NCI-H748 (cell line): ENCODE results near the gene IFT122.

ENCODE experiments used
- DNase-seq: peaks from one replicate; lab custom pipeline; 2025; ENCODE audit not compliant: unreplicated experiment; lab: John Stamatoyannopoulos, UW

Gene IFT122

DNA sequence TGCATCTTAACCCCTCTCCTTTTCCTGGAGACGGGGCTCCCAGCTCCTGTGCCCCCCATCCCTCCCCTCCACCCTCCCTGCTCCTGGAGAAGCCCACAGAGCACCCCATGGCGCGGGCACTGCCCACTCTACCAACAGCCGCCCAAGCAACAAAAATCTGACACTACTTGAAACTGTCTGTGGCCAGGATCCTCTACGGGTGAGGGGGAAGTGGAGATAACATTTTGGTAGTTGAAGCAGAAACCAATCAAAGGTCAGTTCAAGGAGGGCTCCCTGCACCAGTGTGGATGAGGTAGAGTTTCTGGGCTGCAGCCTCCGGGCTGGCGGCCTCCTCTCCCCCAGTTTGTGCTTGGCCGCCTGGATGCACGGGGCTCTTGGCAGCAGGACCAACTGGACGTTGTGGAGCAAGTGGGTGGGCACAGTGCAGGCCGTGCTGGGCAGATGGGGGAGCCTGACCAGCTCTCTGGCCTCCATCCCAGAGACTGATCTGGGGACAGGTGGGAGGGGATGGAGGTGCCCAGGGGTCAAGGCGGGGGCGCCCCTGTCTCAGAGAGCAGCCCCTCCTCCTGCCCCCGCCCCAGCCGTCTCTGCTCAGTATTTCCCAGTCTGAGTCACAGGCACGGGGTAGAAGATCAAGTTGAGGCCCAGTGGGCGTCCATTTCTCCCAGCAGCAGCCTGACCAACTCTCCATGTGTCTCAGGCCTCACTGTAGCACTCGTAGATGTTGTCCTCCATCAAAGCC lies 115.8 kb downstream of the IFT122 start:
- no peak for DNase-seq

DNA sequence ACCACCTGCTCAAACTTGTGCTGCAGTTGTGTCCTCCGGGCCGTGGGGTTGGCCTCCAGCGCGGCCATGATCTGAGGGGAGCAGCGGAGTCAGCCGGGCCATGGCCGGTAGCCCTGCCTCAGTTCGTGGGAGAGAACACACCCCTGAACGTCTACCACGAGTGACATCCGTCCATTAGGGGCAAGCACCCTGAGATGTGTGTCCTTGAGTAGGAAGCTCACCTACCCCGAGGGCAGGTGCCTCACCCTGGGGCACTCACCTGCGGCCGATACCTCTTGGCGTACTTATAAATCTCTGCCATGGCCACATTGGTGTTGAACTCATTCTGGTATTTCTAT lies 116.3 kb downstream of the IFT122 start:
- DNase-seq, result no peak

DNA sequence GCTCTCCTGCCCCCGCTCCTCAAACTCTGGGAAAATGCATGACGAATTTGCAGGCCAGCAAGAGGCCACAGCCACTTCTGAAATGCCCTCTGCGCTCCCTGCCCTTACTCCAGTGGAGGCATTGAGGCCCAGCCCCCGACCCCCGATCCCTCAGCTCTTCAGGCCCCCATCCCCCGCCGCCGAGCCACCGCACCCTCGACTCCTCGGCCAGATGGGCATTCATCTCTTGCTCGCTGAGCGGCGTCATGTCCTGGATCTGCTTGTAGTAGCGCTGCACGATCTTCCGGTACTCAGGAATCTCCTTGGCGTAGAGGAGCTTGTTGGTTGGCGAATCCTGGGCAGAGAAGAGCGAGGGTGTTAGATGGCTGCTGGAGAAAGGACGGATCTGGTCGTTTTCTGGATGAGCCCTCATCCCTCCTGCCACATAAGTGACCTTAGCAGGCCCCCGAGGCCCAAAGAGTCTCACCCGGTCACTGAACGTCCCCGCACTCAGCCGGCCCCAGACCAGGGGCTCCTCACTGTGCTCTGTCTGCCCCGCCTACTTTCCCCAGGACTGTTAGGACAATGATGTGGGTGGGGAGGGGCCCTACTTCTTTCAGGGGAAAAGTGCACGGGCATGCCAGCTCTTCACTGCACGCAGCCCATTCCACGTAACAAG lies 117.0 kb downstream of the IFT122 start:
- DNase-seq, result no peak

DNA sequence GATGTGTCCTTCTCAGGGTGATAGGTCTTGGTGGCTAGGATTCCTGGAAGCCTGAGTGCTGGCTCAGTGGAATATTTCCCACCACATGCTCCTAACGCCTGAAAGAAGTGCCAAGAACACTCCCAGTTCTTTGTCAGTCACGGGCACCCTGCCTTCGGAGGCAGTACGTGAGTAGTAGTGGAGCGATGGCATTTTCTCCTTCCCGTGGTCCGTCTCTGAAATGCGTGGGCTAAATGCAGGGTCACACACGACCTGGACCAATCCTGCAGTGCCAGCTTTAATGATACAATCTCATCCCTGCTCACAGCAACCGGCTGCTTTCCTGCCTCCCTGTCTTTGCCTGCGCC lies 117.5 kb downstream of the IFT122 start:
- DNase-seq, result no peak

DNA sequence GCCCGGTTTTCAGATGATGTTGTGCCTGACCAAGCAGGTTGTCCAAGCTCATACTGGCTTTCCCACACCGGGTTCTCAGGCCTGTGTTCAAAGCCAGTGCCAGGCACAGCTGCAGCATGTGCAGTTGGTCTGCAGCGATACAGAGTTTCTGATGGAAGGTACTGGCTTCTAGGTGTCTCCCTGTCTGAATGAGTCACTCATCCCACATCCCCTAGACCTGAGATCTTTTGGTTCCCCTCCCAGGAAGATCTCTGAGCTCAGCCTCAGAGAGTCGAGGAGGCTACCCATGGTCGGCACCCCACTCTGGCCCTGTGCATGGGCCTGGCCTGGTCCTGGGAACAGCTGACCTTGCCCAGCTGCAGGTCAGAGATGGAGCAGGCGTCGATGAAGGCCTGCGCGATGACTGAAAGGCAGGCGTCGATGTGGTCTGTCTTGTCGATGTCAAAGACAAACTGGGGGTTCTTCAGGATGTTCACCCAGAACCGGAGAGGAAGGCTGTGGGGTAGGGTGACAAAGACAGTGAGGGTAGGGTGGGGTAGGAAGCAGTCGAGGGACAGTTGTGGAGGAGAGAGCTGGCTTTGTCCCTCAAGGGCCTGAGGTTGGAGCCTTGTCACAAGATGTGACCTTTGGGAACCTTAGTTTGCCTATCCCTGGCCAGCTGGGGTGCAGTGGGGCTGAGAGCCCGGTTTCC lies 118.2 kb downstream of the IFT122 start:
- no peak for DNase-seq

DNA sequence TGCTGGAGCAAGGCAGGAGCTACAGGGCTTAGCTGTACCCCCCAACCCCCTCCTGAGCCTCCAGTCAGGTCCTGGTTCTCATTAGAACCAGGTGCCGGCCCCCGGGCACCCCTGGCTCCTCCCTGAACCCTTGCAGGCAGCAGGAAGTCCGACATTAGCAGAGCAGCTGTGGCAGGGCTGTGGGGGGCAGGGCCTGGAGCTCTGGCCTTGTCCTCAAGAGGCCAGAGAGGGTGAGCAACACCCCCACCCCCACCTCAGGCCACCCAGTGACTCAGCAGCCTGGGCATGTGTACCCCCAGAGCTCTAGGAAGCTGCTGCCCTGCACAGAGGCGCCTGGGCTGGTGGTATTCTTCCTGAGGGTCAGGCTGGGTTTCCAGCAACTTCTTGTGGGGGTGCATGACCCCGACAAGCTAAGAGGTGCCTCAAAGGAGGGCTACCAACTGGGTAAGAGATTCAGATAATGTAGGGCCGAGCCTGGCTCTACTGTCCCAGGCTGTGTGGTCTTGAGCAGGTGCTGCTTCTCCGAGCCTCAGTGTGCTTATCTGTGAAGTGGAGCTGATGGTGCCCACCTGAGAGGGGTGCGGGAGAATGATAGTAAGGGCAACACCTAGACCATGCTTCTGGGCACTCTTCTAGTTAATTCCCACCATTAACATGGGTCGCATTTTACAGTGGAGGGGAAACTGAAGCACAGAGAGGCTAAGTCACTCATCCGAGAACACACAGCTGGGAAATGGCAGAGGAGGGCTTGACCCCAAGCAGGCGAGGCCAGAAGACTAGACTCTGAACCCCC lies 118.9 kb downstream of the IFT122 start:
- no peak for DNase-seq

DNA sequence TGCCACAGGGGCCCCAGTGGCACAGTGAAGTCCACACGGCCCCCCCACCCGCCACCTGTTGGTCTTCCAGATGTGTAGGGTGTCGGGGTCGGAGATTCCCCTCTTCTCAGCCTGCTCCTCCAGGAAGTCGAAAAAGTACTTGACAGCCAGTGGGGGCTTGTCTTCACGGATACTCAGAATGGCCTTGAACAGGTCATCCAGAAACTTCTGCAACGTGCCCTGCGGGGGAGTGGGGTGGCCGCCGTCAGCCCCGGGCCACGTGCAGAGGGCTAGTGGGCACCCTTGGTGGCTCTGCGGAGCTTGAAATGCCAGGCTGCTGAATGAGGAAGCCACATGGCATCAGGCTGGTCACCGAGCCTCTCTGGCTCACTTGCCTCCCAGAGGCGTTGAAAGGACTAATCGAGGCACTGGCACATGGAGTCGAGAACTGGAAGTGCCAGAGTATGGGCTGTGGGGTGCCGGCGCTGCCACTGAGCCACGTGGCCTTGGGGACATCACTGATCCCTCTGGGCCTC lies 119.6 kb downstream of the IFT122 start:
- no peak for DNase-seq

DNA sequence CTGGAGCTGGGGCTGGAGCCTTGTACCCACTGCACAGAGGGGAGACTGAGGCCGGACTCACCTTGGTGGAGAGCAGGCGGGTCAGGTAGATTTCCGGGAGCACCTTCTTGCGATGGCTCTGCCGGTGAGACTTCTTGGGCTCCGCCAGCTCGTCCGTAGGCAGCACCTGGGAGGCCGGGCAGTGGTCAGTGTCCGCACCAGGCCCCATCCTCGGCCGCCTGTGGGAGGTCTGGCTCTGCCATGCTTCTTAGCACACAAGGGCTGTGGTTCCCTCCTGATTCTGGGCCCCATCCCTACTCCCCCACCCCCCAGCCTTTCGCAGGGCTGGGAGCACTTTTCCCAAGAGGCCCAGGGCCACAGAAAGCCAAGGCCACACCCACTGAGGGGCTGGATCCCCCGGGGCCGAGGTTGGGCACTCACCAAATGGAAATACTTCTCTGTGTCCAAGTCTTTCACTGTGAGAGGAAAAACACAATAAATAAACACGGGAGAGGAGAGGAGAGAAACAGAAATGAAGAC lies 120.3 kb downstream of the IFT122 start:
- no peak for DNase-seq

DNA sequence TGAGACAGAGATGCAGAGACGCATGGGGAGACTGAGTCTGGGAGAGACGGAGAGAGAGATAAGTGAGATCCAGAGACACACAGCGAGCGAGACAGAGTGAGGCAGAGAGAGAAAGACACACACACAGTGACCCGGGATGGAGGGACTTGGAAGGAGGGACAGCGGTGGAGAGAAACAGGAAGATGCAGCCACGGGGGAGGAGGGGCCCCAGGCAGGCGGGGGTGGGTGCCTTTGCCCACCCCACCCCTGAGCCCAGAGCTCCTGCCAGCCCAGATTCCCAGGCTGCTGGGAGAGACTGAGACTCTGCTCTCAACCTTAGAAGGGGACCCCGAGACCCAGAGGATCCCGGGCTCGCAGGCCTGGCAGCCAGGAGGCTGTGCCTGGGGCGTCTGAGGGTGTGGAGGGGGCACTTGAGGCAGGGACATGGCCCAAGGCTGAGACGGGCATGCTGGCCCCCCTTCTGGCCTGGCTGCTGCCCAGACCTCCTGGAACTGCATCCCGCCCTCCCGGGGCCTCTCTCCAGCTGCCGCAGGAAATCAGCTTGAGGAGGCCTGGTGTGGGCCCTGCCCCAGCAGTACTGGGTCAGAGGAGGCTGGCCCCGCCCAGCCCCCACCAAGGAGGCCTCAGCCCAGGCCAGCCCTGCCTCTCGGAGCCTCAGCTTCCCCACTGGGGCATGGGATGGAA lies 121.0 kb downstream of the IFT122 start:
- DNase-seq, result no peak

DNA sequence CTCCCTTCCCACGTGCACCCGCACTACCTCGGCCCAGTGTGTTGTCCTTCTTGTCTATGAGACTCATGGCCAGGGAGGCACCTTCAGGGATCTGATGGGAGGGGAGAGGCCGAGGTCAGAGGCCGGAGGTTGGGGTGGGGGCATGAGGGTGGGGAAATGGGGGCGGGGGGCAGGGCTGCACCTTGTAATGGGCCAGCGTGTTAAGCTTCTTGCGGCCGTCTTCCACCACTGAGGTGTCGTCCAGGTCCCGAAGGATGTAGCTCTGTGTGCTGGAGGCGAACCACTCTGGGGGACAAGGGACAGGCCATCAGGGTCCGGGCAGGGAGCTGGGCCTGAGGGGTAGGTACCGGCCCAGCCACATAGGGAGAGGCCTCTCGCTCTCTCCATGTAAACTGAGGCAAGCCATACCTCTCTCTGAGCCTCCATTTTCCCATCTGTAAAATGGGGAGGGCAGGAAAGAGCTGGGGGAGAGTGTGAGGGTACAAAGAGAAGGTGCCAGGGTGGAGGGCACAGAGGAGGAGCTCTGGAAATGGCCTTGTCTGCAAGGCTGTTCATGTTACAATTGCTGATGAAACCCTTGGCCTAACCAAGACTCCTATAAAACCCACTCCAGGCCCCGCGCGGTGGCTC lies 121.7 kb downstream of the IFT122 start:
- DNase-seq, result no peak

DNA sequence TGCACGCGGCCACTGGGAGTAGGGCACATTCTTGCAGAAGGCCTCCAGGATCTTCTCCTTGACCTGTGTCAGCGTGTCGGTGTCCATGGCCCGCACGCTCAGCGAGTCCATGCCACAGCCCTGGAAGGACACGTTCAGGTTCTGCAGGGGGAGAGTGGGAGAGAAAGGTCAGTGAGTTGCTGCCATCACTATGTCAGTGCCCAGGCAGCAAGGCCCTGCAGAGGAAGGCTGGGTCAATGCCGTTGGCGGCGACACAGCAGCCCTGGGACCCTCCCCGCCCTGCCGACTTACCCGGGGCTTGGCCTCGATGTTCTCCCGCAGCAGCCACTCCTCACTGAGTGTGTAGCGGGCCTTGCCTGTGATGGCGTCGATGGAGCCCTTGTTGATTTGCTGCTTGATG lies 122.8 kb downstream of the IFT122 start:
- DNase-seq, result no peak

DNA sequence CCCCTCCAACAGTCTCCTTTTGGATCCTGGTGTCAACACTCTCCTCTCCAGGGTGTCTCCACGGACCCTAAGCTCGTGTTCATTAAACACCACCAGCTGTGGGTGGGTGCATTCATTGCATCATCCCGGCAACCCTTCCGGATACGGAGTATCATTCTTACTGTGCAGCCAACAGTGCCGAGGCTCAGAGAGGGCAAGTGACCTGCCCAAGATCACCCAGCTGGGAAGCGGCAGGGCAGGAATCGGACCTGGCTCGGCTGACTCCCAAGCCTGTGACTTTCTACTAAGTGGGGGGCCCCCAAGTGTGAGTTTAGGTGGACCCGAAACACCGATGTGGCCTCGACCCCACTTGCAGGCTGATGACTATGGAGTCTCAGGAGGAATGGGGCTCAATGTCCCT lies 123.3 kb downstream of the IFT122 start:
- DNase-seq, result no peak

DNA sequence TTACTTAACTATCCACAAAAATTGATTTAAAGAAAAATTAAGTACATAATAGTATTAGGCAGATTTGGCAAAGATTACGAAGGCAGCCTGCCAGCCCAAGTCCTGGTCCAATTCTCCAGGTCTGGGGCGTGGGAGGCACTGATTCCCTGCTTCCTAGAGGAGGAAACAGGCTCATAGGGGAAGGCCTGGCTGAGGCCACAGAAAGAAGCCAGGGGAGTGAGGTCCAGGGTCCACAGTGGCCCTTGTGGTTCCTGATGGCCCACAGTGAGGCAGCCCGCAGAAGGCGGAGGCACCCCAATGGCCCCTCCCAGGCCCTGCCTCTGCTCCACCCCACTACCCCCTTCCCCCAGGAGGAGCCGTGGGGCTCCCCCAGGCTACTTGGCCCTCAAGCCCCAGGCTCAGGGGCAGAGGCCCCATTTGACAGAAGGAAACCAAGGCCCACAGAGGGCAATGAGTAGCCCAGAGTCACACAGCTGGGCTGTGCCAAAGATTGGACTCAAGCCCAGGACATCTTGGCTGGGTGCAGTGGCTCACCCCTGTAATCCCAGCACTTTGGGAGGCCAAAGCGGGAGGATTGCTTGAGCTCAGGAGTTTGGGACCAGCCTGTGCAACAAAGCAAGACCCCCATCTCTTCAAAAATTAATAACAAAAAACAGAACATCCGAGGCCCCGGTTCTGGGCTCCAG lies 124.0 kb downstream of the IFT122 start:
- DNase-seq, result no peak

DNA sequence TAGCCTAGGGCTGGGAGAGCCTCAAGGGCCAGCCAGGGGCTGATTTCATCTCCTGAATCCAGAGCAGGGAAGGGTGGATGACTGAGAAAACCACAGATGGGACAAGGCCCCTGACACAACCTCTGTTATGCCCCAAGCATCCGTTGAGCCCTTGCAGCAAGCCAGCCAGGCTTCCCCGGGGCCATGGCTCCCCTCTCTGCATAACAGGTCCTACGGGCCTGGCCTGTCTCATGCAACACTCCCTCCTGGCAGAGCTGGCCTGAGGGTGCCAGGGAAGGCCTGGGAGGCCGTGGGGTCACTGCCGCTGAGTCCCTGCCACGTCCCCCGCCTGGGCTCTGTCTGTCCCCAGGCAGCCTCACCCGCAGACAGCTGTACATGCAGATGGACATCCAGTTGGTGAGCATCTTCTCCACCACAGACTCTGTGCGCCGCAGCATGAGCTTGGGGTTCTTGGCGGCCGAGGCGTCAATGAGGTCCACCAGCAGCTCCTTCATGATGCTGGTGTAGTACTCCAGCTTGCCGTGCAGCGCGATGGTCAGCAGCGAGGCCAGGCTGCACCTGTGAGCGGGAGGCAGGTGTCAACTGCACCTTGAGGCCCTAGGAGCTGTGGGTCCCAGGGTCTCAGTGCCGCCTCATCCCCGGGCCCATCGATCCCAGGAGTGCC lies 125.1 kb downstream of the IFT122 start:
- DNase-seq, result no peak

DNA sequence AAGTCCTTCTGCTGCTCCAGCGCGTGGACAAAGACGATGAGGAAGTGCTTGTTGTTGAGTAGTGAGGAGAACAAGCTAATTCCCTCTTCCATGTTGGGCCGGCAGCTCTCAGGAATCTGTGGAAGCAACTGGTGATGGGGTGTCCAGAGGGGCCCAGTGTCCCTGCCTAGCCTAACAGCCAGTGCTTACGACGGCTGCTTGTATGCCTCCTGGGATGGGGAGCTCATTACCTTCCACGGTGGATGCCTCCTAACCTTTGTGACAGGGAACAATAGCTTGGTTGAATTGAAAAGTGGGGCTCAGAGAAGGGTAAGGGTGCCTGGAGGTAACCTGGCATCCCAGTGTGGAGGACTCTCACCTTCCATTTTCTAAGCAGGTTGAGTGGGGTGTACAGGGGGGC lies 125.9 kb downstream of the IFT122 start:
- DNase-seq, result no peak

DNA sequence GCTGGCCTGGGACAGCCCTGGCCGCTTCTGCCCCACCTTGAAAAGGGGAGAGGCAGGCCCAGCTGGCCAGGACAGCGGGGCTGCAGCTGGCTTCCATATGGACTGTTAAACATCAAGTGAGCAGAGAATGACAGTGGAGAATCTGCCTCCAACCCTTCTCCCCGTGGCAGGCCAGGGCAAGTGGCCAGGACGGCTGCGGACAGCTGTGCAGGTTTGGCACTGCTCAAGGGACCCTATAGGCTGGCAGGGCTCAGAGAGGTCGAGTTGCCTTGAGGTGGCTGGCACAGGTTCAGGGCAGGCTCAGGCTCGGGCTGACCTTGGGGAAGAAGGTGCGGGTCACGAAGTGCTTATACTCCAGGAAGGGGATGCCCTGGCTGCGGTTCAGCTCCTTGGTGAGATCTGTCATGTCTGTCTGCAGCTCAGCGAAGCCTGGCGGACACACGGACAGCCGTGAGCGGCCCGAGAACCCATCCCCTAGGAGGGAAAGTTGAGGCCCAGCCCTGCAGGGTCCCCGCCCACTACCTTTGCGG lies 127.2 kb downstream of the IFT122 start:
- no peak for DNase-seq

DNA sequence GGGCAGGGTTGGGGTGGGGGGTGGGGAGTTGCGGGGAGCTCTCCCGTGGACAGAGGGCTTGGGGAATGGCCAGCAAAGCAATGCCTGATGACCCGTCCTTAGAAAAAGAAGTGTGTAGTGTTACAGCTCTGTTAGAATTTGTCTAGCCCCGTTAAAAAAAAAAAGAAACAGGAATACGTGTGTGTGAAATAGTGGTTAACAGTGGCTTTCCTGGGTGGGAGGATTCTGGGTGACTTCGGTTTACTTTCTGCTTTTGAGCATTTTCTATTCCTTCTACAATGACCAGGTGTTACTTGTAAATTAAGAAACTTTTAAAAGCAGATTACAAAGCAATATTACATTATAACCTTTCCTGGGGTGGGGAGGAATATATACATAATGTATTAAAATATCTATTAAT lies 127.9 kb downstream of the IFT122 start:
- no peak for DNase-seq

DNA sequence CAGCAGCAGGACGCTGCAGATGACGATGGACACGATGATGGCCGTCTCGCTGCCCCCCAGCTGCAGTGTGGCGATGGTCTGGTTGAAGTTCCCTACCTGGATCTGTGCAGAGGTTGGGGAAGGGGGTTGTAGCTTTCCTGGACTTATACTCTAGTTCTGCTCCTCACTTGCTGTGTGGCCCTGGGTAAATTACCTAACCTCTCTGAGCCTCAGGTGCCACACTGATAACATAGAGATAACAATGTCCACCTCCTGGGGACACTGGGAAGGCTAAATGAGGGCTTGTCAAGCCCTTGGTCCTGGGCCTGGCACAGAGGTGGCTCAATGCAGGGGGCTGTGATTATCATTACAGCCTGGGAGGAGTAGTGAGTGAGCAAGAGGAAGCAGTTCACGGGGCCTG lies 129.8 kb downstream of the IFT122 start:
- DNase-seq, result no peak
